ENCODE measurements around the gene UGGT2. TPM values are rescaled to one million over a fixed set of nuclear protein-coding genes. Genes with fewer than 3 reads are reported as not detected.
A peak's percentile ranks its signal among the peaks of the same experiment; 100 is the strongest.

UGGT2 gene
- total and polyA plus RNA-seq, 9 of the 15 experiments (the other 6 are each of a cell fraction or from before 2014, with no cell fraction given) = 3.5 to 24.5 (median 18.3) TPM

GRCh38 chr13:95756072-95756471 is 297.1 kb downstream of the UGGT2 start (continued):
- TF ChIP-seq ZNF280B (CRISPR knock-in tag; IDR thresholded peaks at IDR 0.05) = no peak
- TF ChIP-seq YBX1 (IDR thresholded peaks at IDR 0.05) = no peak
- TF ChIP-seq CAMTA2 (CRISPR knock-in tag; conservative IDR thresholded peaks at IDR 0.05) = no peak
- no peak for TF ChIP-seq ZNF24 (IDR thresholded peaks at IDR 0.05)
- TF ChIP-seq ATF7 (IDR thresholded peaks at IDR 0.05) = peak; percentile 80; the same call in 1 of the 2 replicates
- TF ChIP-seq ARID3A (IDR thresholded peaks at IDR 0.05; ENCODE audit: borderline replicate concordance, low read depth, low read length) = no peak
- TF ChIP-seq NR3C1 (CRISPR knock-in tag; IDR thresholded peaks at IDR 0.05) = no peak
- TF ChIP-seq RCOR1 (IDR thresholded peaks at IDR 0.05; ENCODE audit: borderline replicate concordance in 1 of 2, low read depth in 2 of 2, low read length in 2 of 2) = no peak
- 0 out of 2 replicates have a peak, but pooled peaks have one; percentile 14 for TF ChIP-seq ARID1B (IDR thresholded peaks at IDR 0.05)
